ENCODE results near the gene AADACL4. TPM values are rescaled to one million over a fixed set of nuclear protein-coding genes. Genes with fewer than 3 reads are reported as not detected.

AADACL4 gene
- total RNA-seq: not detected in 2 replicates

DNA sequence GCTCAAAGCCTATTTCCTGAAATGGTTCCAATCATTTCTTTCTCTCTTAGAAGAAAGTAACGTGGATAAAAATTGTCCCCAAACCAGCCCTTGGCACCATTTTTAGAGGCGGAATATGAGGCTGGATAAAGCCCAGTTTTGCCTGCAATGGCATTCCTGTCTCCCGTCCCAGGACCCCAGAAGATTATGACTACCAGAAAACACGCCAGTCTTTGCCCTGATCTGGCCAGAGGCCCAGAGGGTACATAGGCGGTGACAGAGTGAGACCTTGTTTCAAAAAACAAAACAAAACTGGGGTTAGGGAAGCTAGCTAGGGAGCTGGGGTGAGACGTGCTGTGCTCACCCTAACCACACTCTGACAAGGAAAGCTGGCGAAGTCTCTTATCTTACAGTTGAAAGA, at the start of gene AADACL4:
AADACL4 (plus strand) TSS at position 301 of the 400 bp plus-strand sequence. CDS start 462 bp downstream, outside the sequence.

DNA sequence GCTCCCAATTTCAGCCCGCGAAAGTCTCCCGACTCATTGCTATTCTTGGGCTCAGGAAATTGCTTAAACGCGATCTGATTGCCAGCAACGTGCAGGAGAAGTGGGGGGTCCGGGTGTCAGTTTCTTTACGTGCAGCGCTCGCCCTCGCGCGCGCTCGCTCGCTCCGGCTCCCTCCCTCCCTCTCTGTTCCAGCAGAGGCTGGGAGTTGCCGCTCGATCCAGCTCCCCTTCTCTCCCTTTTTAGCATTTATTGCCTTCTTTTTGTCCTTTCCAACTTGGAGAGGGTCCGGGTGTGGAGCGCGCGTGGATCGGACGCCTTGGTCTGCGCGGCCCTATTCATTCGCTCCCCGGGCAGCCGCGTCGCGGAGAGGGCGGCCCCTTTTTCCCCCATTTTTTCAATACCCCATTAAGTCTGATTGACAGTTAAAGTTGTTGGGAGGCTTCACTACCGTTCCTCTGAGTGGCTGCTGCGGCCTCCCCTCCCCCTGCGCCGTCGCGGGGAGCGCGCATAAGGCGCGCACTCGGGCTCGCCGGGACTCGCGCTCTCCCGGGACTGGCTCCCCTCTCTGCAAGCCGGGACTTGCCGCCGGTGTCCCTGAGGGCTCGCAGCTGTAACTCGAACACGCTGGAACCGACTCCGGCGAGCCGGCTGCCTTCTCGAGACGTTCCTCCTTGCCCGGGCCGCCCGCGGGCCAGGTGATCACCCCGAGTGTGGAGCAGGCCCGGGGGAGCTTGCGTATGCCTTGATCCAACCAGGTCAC, 25.8 kb upstream of the AADACL4 start, which contains the start of gene DHRS3:
DHRS3 (minus strand) TSS at position 310 of the 760 bp plus-strand sequence. CDS start 862 bp downstream, outside the sequence.

GRCh38 chr1:12715896-12716437, 72.1 kb downstream of the AADACL4 start, which contains the start of gene AADACL3:
AADACL3 (plus strand) TSS chr1:12716110; CDS start chr1:12716177, 67 bp downstream.

Other genes with a start within 250 kb of the AADACL4 start
- gene DHRS3, start 25.9 kb upstream of the AADACL4 start, total RNA-seq: 181 and 201 TPM in 2 replicates
- not detected in 2 replicates for gene AADACL3, start 72.0 kb downstream of the AADACL4 start, total RNA-seq
- not detected in 2 replicates for gene CFAP107, start 102.1 kb downstream of the AADACL4 start, total RNA-seq
- not detected in 2 replicates for gene PRAMEF12, start 129.7 kb downstream of the AADACL4 start, total RNA-seq
- not detected in 2 replicates for gene PRAMEF1, start 147.3 kb downstream of the AADACL4 start, total RNA-seq
- gene PRAMEF11, start 187.3 kb downstream of the AADACL4 start, total RNA-seq: not detected in 2 replicates
- gene HNRNPCL1, start 204.6 kb downstream of the AADACL4 start, total RNA-seq: not detected in 2 replicates
- gene PRAMEF2, start 213.0 kb downstream of the AADACL4 start, total RNA-seq: not detected in 2 replicates
- not detected in 2 replicates for gene PRAMEF4, start 242.1 kb downstream of the AADACL4 start, total RNA-seq